H9 (cell line): ENCODE data around the gene TRIO. TPM values are rescaled to one million over a fixed set of nuclear protein-coding genes. Genes with fewer than 3 reads are reported as not detected.
"Not testable (repeated sequence)": the region's sequence is repeated elsewhere in the genome, so short reads cannot be mapped to it uniquely, and the experiment has no call there.

Experiments used
- DNase-seq: peaks from one replicate; pipeline ENCODE4 v3.0.0-alpha.2; 2017
- H2AFZ ChIP-seq: one replicate; pipeline ENCODE4 v1.6.1; 2013; ENCODE audit warnings: mild to moderate bottlenecking, low read length, control low read depth, moderate library complexity
- H2AK5ac ChIP-seq: 2 replicates; pipeline ENCODE4 v1.6.1; 2013; ENCODE audit warnings: low read length, control low read depth, mixed read lengths; ENCODE audit not compliant: insufficient read length
- H2BK120ac ChIP-seq: one replicate; pipeline ENCODE4 v1.6.1; 2013; ENCODE audit warnings: low read depth, mild to moderate bottlenecking, low read length, control low read depth, inconsistent platforms; ENCODE audit not compliant: poor library complexity, severe bottlenecking
- H2BK12ac ChIP-seq: 2 replicates; pipeline ENCODE4 v1.6.1; 2013; ENCODE audit warnings: low read length, control low read depth, mixed read lengths, low read depth; ENCODE audit not compliant: insufficient read length
- H2BK15ac ChIP-seq: 2 replicates; pipeline ENCODE4 v1.6.1; 2013; ENCODE audit warnings: low read depth, low read length, control low read depth
- H2BK20ac ChIP-seq: one replicate; pipeline ENCODE4 v1.6.1; 2013; ENCODE audit warnings: low read depth, mild to moderate bottlenecking, low read length, control low read depth, inconsistent platforms; ENCODE audit not compliant: poor library complexity, severe bottlenecking
- H2BK5ac ChIP-seq: 2 replicates; pipeline ENCODE4 v1.6.1; 2013; ENCODE audit warnings: low read length, control low read depth, mixed read lengths; ENCODE audit not compliant: insufficient read length
- H3K14ac ChIP-seq: 2 replicates; pipeline ENCODE4 v1.6.1; 2013; ENCODE audit warnings: low read length, control low read depth; ENCODE audit not compliant: insufficient read depth
- H3K18ac ChIP-seq: 2 replicates; pipeline ENCODE4 v1.6.1; 2013; ENCODE audit warnings: low read depth, mild to moderate bottlenecking, mixed read lengths, low read length, control low read depth; ENCODE audit not compliant: insufficient read length
- H3K23ac ChIP-seq: 2 replicates; pipeline ENCODE4 v1.6.1; 2013; ENCODE audit warnings: low read length, control low read depth, mixed read lengths, low read depth; ENCODE audit not compliant: insufficient read length
- H3K23me2 ChIP-seq: 2 replicates; pipeline ENCODE4 v1.6.1; 2013; ENCODE audit warnings: low read depth, mild to moderate bottlenecking, mixed read lengths, low read length, control low read depth; ENCODE audit not compliant: insufficient read length, poor library complexity, severe bottlenecking
- H3K27ac ChIP-seq: 2 replicates; pipeline ENCODE4 v1.5.1; 2013; ENCODE audit warnings: low read length, control low read depth, mixed read lengths, low read depth; ENCODE audit not compliant: insufficient read length
- H3K27me3 ChIP-seq: 2 replicates; pipeline ENCODE4 v1.6.1; 2013; ENCODE audit warnings: low read length, control low read depth, inconsistent platforms; ENCODE audit not compliant: insufficient read depth
- H3K4ac ChIP-seq: 2 replicates; pipeline ENCODE4 v1.6.1; 2013; ENCODE audit warnings: low read depth, mild to moderate bottlenecking, control low read depth, inconsistent platforms, low read length, moderate library complexity
- H3K4me1 ChIP-seq: 2 replicates; pipeline ENCODE4 v1.6.1; 2013; ENCODE audit warnings: low read length, control low read depth, inconsistent platforms; ENCODE audit not compliant: insufficient read depth
- H3K4me2 ChIP-seq: 2 replicates; pipeline ENCODE4 v1.6.1; 2013; ENCODE audit warnings: low read length, control low read depth, mixed read lengths; ENCODE audit not compliant: insufficient read length, insufficient read depth
- H3K56ac ChIP-seq: 2 replicates; pipeline ENCODE4 v1.6.1; 2013; ENCODE audit warnings: low read depth, mild to moderate bottlenecking, mixed read lengths, low read length, control low read depth; ENCODE audit not compliant: insufficient read length
- H3K79me1 ChIP-seq: 2 replicates; pipeline ENCODE4 v1.6.1; 2013; ENCODE audit warnings: low read depth, mild to moderate bottlenecking, moderate library complexity, low read length, control low read depth, inconsistent platforms; ENCODE audit not compliant: insufficient read depth, poor library complexity, severe bottlenecking
- H3K79me2 ChIP-seq: 2 replicates; pipeline ENCODE4 v1.6.1; 2013; ENCODE audit warnings: low read length, control low read depth, inconsistent platforms; ENCODE audit not compliant: insufficient read depth
- H3K9ac ChIP-seq: 2 replicates; pipeline ENCODE4 v1.6.1; 2013; ENCODE audit warnings: low read length, control low read depth, mixed read lengths; ENCODE audit not compliant: insufficient read length; ENCODE audit errors: extremely low read depth
- H3K9me3 ChIP-seq: one replicate; pipeline ENCODE4 v1.6.1; 2013; ENCODE audit warnings: low read depth, low read length, inconsistent platforms; ENCODE audit not compliant: control insufficient read depth
- H3T11ph ChIP-seq: one replicate; pipeline ENCODE4 v1.6.1; 2013; ENCODE audit warnings: mild to moderate bottlenecking, low read length, control low read depth, inconsistent platforms
- H4K20me1 ChIP-seq: one replicate; pipeline ENCODE4 v1.6.1; 2013; ENCODE audit not compliant: control insufficient read depth, insufficient read length, insufficient read depth
- H4K5ac ChIP-seq: 2 replicates; pipeline ENCODE4 v1.6.1; 2013; ENCODE audit warnings: low read depth, mild to moderate bottlenecking, mixed read lengths, low read length, control low read depth; ENCODE audit not compliant: insufficient read length
- H4K8ac ChIP-seq: replicated peaks from 2 replicates; pipeline ENCODE4 v1.6.1; 2013; ENCODE audit warnings: low read length, control low read depth, mixed read lengths, low read depth; ENCODE audit not compliant: insufficient read length
- H4K91ac ChIP-seq: 2 replicates; pipeline ENCODE4 v1.6.1; 2013; ENCODE audit warnings: low read depth, mild to moderate bottlenecking, moderate library complexity, mixed read lengths, low read length, control low read depth; ENCODE audit not compliant: insufficient read length
- H3K27ac Mint-ChIP-seq, 3 experiments: 2 replicates in 2 of 3; 3 replicates in 1 of 3; pipeline ENCODE4 v1.8.0; 2020 to 2021; ENCODE audit warnings: mixed read lengths in 3 of 3, mild to moderate bottlenecking in 1 of 3, moderate library complexity in 1 of 3
- H3K27me3 Mint-ChIP-seq: 2 replicates; pipeline ENCODE4 v1.8.0; 2021; ENCODE audit warnings: low read depth, mild to moderate bottlenecking, moderate library complexity, mixed read lengths
- H3K36me3 Mint-ChIP-seq, 3 experiments: 2 replicates in 2 of 3; 3 replicates in 1 of 3; pipeline ENCODE4 v1.8.0; 2020 to 2021; ENCODE audit warnings: low read depth in 3 of 3, mixed read lengths in 3 of 3; ENCODE audit not compliant: insufficient read depth in 1 of 3
- H3K4me1 Mint-ChIP-seq, 2 experiments: 2 replicates each; pipeline ENCODE4 v1.8.0; 2020; ENCODE audit warnings: mixed read lengths in 2 of 2
- H3K4me3 Mint-ChIP-seq, 2 experiments: 2 replicates in 1 of 2; 3 replicates in 1 of 2; pipeline ENCODE4 v1.8.0; 2020 to 2021; ENCODE audit warnings: mild to moderate bottlenecking in 2 of 2, mixed read lengths in 2 of 2, moderate library complexity in 1 of 2
- H3K9me3 Mint-ChIP-seq, 2 experiments: 2 replicates in 1 of 2; 3 replicates in 1 of 2; pipeline ENCODE4 v1.8.0; 2020; ENCODE audit warnings: mild to moderate bottlenecking in 2 of 2, mixed read lengths in 2 of 2, moderate library complexity in 1 of 2
- CTCF ChIP-seq: fragments of 200-600 bp; sonication (generic); conservative IDR thresholded peaks from 3 replicates; pipeline ENCODE4 v1.8.0; 2021; ENCODE audit warnings: antibody characterized with exemption, mild to moderate bottlenecking
- WGBS: extraction: QIAGEN DNeasy Blood & Tissue Kit; methylation state at CpG from one replicate; pipeline ENCODE4 v1.1.7; 2013; ENCODE audit warnings: missing lambda C conversion rate, low lambda C conversion rate, mixed read lengths; ENCODE audit not compliant: insufficient read length; ENCODE audit errors: extremely low coverage; 5-methylcytosine and 5-hydroxymethylcytosine counted together
- total RNA-seq: library from RNA; stranded (reverse); gene quantifications from 2 replicates; pipeline ENCODE4 v1.2.1, GENCODE V29; 2021

The TRIO gene
- total RNA-seq, 1 experiment from 2014 or later = 87.8 TPM

GRCh38 chr5:14388741-14389140, 245.6 kb downstream of the TRIO start:
- Histone ChIP-seq H3K27ac (no peak overlapping the region), H3K27me3 (no peaks in the 10 kb centered on the region), H3K23ac (no peak overlapping the region), H2BK20ac (no peak overlapping the region), H4K91ac (no peak overlapping the region), H3K18ac (no peak overlapping the region), H3K79me2 (no peaks in the 10 kb centered on the region), H2AK5ac (no peak overlapping the region), H4K20me1 (no peaks in the 10 kb centered on the region), H3K56ac (no peak overlapping the region), H2BK15ac (no peak overlapping the region), H2BK12ac (no peak overlapping the region), H3K14ac (no peak overlapping the region), H3K4me2 (no peak overlapping the region), H2BK5ac (no peak overlapping the region), H3K4me1 (peaks cover 5% of the 10 kb centered on the region), H4K8ac (no peak overlapping the region), H3K9me3 (no peaks in the 10 kb centered on the region), H2BK120ac (no peak overlapping the region), H2AFZ (no peak overlapping the region), H3K23me2 (no peaks in the 10 kb centered on the region), H4K5ac (no peak overlapping the region), H3K79me1 (no peaks in the 10 kb centered on the region), H3T11ph (no peak overlapping the region), H3K9ac (no peak overlapping the region), H3K4ac (no peak overlapping the region)
- no CpG with 5 or more reads among the region's 1 CpG for WGBS
- Mint-ChIP-seq H3K27ac (peak overlapping the region in 1 of 3 experiments; percentile 43; a peak in 1 of 7 replicates), H3K4me3 (no peak overlapping the region), H3K27me3 (no peaks in the 10 kb centered on the region), H3K36me3 (peaks cover 33 to 70% (median 60%) of the 10 kb centered on the region in 3 experiments), H3K4me1 (peaks cover 23 to 25% of the 10 kb centered on the region in 2 experiments), H3K9me3 (no peaks in the 10 kb centered on the region; a peak in 1 of 5 replicates)
- no peak for TF ChIP-seq CTCF
- DNase-seq = no peak

- not testable (repeated sequence) for H3K18ac ChIP-seq, H3K27ac Mint-ChIP-seq, H3K9me3 Mint-ChIP-seq, H3K4ac ChIP-seq, H3K9ac ChIP-seq, H3K79me1 ChIP-seq, H3K4me3 Mint-ChIP-seq, H3K9me3 ChIP-seq, H3K27me3 Mint-ChIP-seq, H3K23ac ChIP-seq, H2BK120ac ChIP-seq, H2BK20ac ChIP-seq, H3K23me2 ChIP-seq, H2BK12ac ChIP-seq, H3K4me1 Mint-ChIP-seq, H3K4me1 ChIP-seq, H3K4me2 ChIP-seq, H3K56ac ChIP-seq, H4K91ac ChIP-seq, H2BK5ac ChIP-seq, H4K8ac ChIP-seq, H4K20me1 ChIP-seq, H3T11ph ChIP-seq, H4K5ac ChIP-seq, H2BK15ac ChIP-seq, H3K79me2 ChIP-seq, H3K14ac ChIP-seq, H2AFZ ChIP-seq, DNase-seq, H2AK5ac ChIP-seq, H3K27ac ChIP-seq, H3K27me3 ChIP-seq
- peaks cover 39 to 83% (median 70%) of the 10 kb centered on the region in 3 experiments for H3K36me3 Mint-ChIP-seq
- WGBS = no CpG with 5 or more reads among the region's 10 CpGs
Measured at GRCh38 chr5:14392552-14392951, 249.4 kb downstream of the TRIO start.
